A673 (cell line): ENCODE results near the gene CROCC2. TPM values are rescaled to one million over a fixed set of nuclear protein-coding genes. Genes with fewer than 3 reads are reported as not detected.

Experiments
- BruUV-seq: library from RNA; stranded (reverse); fragments of 400-500 nt; replicated peaks from 2 replicates; lab custom pipeline; 2021; lab: Mats Ljungman, UMichigan
- CTCF ChIA-PET: fragments of 300-600 bp; sonication (Branson Sonifier 250); formaldehyde crosslinking; loops from one replicate; lab custom pipeline; 2022; ENCODE audit warnings: antibody characterized with exemption; lab: Charles Lee
- POLR2A ChIA-PET: fragments of 300-600 bp; sonication (Branson Sonifier 250); formaldehyde crosslinking; loops from one replicate; lab custom pipeline; 2022; ENCODE audit warnings: antibody characterized with exemption; ENCODE audit not compliant: low non-redundant PET; lab: Charles Lee
- DNase-seq: peaks from one replicate; pipeline ENCODE4 v3.0.0-alpha.2; 2015; ENCODE audit warnings: low spot score
- H3K27ac ChIP-seq: fragments of 200-600 bp; sonication (generic); 2 replicates; pipeline ENCODE4 v1.5.1; 2016; ENCODE audit warnings: mixed run types, low read depth, mild to moderate bottlenecking, mixed read lengths, antibody characterized with exemption, low read length; ENCODE audit not compliant: poor library complexity, severe bottlenecking
- H3K27me3 ChIP-seq: fragments of 200-600 bp; sonication (generic); replicated peaks from 2 replicates; pipeline ENCODE4 v1.6.1; 2017; ENCODE audit warnings: mixed run types, low read depth, mild to moderate bottlenecking, mixed read lengths, antibody characterized with exemption, low read length; ENCODE audit not compliant: insufficient read depth, poor library complexity
- H3K36me3 ChIP-seq: fragments of 200-600 bp; sonication (generic); 2 replicates; pipeline ENCODE4 v1.6.1; 2016; ENCODE audit warnings: mixed run types, mild to moderate bottlenecking, mixed read lengths, antibody characterized with exemption, low read length; ENCODE audit not compliant: insufficient read depth, poor library complexity, severe bottlenecking
- H3K4me1 ChIP-seq: fragments of 200-600 bp; sonication (generic); 2 replicates; pipeline ENCODE4 v1.6.1; 2017; ENCODE audit warnings: mixed run types, mild to moderate bottlenecking, mixed read lengths, antibody characterized with exemption, low read length; ENCODE audit not compliant: insufficient read depth, poor library complexity, severe bottlenecking
- H3K4me3 ChIP-seq: fragments of 200-600 bp; sonication (generic); 2 replicates; pipeline ENCODE4 v1.5.1; 2016; ENCODE audit warnings: low read depth, mixed run types, mild to moderate bottlenecking, mixed read lengths, low read length; ENCODE audit not compliant: poor library complexity, severe bottlenecking
- H3K9me3 ChIP-seq: fragments of 200-600 bp; sonication (generic); 2 replicates; pipeline ENCODE4 v1.6.1; 2016; ENCODE audit warnings: mixed run types, low read depth, mild to moderate bottlenecking, mixed read lengths, antibody characterized with exemption, low read length; ENCODE audit not compliant: poor library complexity, severe bottlenecking
- CTCF ChIP-seq: fragments of 300-800, 200-600 bp; sonication (generic); conservative IDR thresholded peaks from 2 replicates; pipeline ENCODE4 v1.5.1; 2017; ENCODE audit warnings: low read depth, mild to moderate bottlenecking, antibody characterized with exemption, low read length, moderate library complexity, mixed read lengths
- EZH2 ChIP-seq: fragments of 200-600 bp; sonication (generic); IDR thresholded peaks from 2 replicates; pipeline ENCODE4 v1.6.1; 2017; ENCODE audit warnings: borderline replicate concordance, low read depth, mild to moderate bottlenecking, mixed read lengths, antibody characterized with exemption, low read length; ENCODE audit not compliant: poor library complexity, severe bottlenecking
- intact Hi-C: fragments of 100-400 bp; cut with micrococcal nuclease; formaldehyde crosslinking; loops from one replicate; pipeline ENCODE4 v1.10.0; 2022; ENCODE audit not compliant: unreplicated experiment
- total RNA-seq: library from RNA; stranded (reverse); gene quantifications from 2 replicates; pipeline ENCODE4 v1.2.3, GENCODE V29; 2021

CROCC2 gene
- total RNA-seq, 1 experiment from 2014 or later = not detected

GRCh38 chr2:241030883-241031282, 124.7 kb downstream of the CROCC2 start:
- ChIA-PET POLR2A (no interaction called here), CTCF (no interaction called here)
- no peak for DNase-seq
- intact Hi-C loops = no loop called here
- TF ChIP-seq EZH2 = no peak
- TF ChIP-seq CTCF = no peak
- no peak overlapping the region for H3K4me3 ChIP-seq
- no peaks in the 10 kb centered on the region for H3K27me3 ChIP-seq
- H3K36me3 ChIP-seq = no peaks in the 10 kb centered on the region
- BruUV-seq = no TSS peak
- H3K27ac ChIP-seq = no peak overlapping the region
- peaks cover 12% of the 10 kb centered on the region for H3K9me3 ChIP-seq
- H3K4me1 ChIP-seq = no peaks in the 10 kb centered on the region

GRCh38 chr2:241031436-241032165, 125.5 kb downstream of the CROCC2 start:
- Histone ChIP-seq H3K4me3 (no peak overlapping the region), H3K9me3 (peaks cover 6% of the 10 kb centered on the region), H3K36me3 (no peaks in the 10 kb centered on the region), H3K27me3 (no peaks in the 10 kb centered on the region), H3K27ac (no peak overlapping the region), H3K4me1 (no peaks in the 10 kb centered on the region)
- TF ChIP-seq CTCF (no peak), EZH2 (no peak)
- intact Hi-C loops = no loop called here
- DNase-seq = no peak
- ChIA-PET CTCF (no interaction called here), POLR2A (no interaction called here)
- BruUV-seq = no TSS peak

GRCh38 chr2:241033336-241033987, 127.3 kb downstream of the CROCC2 start:
- DNase-seq = no peak
- no peaks in the 10 kb centered on the region for H3K4me1 ChIP-seq
- H3K36me3 ChIP-seq = no peaks in the 10 kb centered on the region
- no peak overlapping the region for H3K27ac ChIP-seq
- no TSS peak for BruUV-seq
- ChIA-PET POLR2A (no interaction called here), CTCF (no interaction called here)
- H3K9me3 ChIP-seq = no peaks in the 10 kb centered on the region
- no peaks in the 10 kb centered on the region for H3K27me3 ChIP-seq
- TF ChIP-seq EZH2 (no peak), CTCF (no peak)
- intact Hi-C loops = no loop called here
- H3K4me3 ChIP-seq = no peak overlapping the region
